GM18499 (cell line): ENCODE data around the gene PDZK1.
"Not testable (repeated sequence)": the region's sequence is repeated elsewhere in the genome, so short reads cannot be mapped to it uniquely, and the experiment has no call there.

Source experiments
- ATAC-seq: cut with Tn5 transposase; IDR thresholded peaks from one replicate; pipeline ENCODE4 v1.9.1; 2021; ENCODE audit warnings: moderate number of reproducible peaks; ENCODE audit not compliant: insufficient read depth, unreplicated experiment

Gene PDZK1

DNA sequence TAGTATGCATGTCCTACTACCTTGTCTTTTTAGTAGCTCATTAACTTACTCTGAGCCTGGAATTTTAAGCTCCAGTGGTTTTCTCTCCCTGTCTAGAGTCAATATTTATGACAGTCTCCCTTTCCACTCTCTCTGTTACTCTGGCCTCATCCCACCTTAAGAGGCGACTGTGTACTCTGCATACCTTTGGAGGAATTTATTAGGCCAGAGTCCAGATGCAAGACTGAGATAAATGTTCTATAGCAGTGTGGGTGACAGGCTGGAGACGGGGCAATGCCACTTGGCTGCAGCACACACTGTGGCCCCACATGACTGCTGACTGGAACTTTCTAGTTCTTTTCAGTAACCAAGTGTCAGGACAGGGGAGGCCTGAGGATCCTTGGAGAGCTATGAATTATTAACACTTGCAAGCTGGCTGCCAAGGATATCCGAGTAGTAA, 4.1 kb upstream of the PDZK1 start:
- no peak for ATAC-seq

DNA sequence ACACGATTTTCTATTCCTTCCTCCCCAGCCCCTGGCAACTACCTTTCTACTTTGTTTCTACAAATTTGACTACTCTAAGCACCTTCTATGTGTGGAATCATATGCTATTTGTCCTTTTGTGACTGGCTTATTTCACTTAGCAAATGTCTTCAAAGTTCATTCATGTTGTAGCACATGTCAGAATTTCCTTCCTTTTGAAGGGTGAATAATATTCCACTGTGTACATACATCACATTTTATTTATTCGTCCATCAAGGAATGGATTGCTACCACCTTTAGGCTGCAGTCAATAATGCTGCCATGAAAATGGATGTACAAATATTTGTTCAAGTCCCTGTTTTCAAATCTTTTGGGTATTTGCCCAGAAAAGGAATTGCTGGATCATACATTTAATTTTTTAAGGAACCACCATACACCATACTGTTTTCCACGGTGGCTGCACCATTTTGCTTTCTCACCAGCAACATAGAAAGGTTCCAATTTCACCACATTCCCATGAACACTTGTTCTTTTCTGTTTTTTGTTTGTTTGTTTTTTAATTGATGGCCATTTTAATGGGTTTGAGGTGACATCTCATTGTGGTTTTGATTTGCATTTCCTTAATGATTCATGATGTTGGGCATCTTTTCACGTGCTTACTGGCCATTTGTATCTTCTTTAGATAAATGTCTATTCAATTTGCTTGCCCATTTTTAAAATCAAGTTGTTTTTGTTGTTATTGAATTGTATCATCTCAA, 3.3 kb upstream of the PDZK1 start:
- ATAC-seq = no peak

DNA sequence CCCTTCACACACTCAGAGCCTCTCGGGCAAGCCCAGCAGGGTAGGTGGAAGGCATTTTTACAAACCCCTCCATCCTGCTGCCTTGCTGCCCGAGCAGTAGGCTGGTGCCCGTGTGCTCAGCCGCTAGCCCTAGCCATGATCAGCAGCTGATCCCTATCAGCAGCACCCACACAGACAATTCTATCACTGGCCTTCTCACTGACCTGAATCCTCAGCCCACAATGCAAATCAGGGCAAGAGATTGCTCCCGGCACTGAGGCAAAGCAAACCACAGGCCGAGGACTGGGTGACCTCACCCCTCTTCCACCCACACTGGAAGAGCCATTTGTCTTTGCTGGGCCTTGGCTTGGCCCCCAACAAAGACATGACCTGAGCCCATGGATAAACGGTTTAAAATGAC, 895 bp upstream of the PDZK1 start:
- ATAC-seq = no peak

DNA sequence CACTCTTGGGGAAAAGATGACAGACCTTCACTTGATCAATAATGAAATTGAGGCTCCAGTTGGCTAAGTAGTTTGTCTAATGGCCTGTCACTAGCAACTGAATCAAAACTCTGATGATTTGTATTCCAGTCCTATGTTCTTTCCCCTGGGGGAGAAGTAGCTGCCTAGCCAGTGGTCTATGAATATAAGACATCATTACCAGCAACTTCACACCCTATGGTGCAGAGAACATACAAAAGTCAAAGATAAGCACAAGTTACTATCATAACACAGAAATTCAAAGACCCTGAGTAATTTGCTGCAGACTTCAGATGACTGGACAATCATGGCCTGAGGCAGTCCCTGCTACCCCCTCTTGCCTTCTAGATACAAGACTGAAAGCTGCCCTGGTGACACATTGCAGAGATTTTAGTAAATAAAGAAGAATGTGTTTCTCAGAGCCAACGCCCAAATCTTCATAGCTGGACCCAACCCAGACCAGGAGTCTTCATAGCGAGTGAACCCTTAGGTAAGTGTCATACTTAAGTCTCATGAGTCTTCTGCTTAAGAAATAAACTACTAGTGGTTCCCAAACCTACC, 993 bp downstream of the PDZK1 start:
- ATAC-seq = no peak

DNA sequence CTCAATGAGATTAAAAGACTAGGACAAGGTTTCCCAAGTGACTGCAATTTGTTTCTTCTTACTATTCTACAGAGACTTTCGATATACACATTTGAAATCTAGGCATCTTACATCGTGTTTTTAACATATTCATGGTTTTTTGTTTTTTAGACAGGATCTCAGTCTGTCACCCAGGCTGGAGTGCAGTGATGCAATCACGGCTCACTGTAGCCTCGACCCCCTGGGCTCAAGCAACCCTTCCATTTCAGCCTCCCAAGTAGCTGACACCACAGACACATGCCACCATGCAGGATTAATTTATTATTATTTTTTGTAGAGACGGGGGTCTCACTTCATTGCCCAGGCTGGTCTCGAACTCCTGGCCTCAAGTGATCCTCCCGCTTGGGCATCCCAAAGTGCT, 1.5 kb downstream of the PDZK1 start:
- ATAC-seq = no peak

DNA sequence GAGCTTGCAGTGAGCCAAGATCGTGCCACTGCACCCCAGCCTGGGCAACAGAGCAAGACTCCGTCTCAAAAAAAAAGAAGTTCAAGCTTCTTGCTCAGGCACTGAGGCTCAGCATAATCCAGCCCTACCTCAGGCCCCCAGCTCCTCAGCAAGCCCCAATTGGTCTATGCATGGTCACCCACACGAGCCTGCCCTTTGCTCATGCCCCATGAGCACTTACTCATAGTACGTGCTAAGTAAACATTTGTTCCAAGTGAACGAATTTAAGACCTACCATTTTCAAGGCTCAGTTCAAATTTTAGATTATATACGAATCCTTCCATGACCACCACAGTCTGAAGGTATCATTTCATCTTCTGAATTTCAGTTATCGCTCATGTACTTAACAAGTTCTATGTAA, 4.3 kb downstream of the PDZK1 start:
- no peak for ATAC-seq

DNA sequence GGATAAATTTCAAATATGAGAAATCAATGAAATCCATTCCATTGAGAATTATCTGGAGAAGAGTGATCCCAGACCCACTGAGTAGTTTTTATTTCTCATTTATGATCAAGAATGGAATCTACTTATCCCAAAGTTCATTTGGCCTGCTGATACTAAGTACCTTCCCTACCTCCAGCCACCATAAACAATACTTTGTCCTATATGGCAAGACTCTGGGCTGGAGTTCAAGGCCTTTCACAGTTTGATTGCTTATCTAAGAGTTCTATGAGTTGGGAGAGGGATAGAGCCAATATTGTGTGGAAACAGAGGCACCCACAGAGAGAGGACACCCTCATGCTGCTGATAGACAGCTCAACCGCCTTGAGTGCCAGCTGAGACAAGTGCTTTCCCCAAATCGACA, 5.1 kb downstream of the PDZK1 start:
- ATAC-seq = no peak

DNA sequence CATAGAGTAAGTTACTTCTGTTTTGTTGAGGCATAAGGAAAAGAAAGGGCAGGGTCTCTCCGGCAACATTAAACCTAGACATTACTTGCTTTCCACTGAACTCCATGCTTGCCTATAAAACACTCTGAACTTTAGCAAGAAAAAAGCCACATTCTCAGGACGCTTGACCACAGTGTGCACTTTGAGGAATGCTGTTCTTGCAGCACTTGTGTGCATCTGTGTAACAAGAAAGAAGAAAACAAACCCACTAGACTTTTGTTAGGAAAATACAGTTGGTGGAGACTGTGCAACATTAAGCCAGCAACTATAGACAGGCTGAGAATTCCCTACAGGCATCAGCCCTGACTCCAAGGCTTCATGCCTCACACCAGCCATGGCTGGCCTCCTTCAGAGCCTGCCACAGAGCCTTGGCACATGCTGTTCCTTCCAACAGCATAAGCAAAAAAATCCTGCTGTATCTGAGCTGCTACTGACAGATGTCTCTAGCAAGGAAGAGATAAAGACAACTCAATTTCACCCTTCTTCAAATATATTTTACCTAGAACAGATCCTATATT, 5.8 kb downstream of the PDZK1 start:
- ATAC-seq = no peak

DNA sequence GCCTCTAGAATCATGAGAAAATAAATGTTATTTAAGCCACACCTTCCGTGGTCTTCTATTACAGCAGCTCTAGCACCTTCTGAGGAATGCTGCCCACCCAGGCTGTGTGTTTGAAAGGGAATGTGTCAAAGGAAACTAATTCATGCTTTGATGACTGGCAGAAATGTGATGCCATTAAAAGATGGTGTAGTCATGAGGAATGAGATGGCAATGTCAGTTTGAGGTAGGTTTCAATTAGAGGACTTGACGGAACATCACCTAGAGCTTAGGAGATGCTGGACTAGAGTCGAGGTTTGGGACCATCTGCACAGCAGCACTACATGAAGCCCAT, 10.6 kb downstream of the PDZK1 start:
- ATAC-seq = no peak

DNA sequence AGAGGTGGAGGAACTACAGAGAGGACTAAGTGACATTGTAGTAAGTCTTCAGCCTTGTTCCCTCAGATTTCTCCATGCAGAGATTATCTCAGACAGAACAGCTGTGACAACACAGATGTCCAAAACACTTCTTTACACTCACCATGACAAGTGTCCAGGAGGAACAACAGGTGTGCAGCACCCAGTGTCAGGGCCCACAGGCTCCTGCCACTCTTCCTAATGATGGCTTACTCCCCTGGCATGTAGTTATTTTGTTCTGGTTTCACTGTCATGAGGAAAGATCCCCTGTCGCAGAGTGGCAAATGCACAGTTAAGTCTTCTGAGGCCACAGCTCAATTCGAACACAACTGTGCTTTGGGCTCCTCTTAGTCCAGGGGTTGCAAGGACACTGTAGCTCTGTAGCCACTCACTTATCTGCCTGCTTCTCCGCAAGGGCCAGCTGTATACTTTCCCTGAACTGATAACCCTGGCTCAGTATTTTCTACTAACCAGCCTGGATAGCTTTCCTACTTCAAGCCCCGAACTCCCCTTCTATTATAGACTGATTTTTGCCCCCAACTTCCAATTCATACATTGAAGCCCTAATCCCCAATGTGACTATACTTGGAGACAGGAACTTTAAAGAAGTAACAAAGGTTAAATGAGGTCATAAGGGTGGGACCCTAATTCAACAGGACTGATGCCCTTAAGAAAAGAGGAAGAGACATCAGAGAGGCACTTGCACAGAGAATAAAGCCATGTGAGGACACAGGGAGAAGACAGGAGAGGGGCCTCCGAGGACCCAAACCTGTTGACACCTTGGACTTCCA, 11.1 kb downstream of the PDZK1 start:
- ATAC-seq = no peak

DNA sequence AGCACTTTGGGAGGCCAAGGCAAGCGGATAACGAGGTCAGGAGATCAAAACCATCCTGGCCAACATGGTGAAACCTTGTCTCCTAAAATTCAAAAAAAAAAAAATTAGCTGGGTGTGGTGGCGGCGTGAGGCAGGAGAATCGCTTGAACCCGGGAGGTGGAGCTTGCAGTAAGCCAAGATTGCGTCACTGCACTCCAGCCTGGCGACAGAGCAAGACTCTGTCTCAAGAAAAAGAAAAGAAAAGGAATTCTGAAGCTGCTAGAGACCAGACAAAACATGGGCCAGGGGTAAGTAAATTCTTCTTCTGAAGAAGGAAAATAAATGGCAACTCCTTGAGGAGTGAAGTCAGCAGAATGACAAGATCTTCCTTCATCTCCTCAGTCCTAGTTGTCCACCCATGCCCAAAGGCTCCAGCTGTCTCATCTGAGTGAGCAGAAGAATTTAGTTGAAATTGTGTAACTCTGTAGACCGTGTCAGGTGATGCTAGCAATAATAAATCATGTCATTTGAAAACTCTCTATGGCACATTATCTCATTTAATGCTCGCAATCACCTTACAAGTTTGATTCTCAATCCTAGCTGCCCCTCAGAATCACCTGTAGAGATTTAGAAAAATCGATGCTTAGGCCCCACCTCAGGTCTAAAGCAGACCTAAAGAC, 14.3 kb downstream of the PDZK1 start:
- no peak for ATAC-seq

DNA sequence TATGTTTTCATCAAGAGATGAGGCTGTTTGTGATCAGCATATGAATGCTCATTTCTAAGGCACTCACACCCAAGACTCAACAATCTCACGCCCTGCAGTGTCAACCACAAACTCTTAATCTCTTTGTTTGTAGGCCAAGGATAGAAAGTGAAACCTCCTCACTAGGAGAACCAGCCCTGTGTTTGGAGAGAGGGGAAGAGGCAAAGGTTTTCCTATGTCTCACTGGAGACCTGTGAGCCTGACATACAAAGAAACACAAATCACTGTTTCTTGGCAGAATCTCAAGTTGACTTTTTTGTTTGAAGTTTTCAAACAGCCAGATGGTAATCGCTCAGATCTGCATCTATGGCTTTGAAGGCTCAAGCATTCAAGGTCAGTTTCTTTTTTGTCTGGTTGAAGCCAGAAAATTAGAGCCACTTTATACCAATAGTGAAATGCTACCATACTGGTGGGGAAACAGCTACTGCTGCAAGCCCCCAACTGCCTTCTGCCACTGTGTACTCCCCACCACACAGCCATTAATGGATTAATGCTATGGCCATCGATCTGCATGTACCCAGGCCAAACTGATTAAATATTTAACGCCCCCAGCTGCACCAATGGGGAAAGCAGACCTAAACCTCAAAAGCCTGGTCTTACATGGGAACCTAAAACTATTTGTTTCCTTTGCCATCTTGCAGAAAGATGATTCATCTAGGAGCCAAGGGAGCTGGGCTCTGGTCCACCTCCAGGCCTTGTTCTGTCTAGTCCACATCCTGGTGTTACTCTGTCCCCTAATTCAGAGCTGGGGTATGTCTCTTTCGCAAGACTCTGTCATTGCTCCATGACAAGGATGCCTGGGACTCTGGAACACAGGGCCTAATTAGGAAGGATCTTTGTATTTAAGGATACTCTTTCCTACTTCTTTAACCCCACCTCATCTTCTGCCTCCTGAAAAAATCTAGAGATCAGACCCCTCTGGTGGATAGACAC, 16.3 kb downstream of the PDZK1 start:
- peak; percentile 65 for ATAC-seq

DNA sequence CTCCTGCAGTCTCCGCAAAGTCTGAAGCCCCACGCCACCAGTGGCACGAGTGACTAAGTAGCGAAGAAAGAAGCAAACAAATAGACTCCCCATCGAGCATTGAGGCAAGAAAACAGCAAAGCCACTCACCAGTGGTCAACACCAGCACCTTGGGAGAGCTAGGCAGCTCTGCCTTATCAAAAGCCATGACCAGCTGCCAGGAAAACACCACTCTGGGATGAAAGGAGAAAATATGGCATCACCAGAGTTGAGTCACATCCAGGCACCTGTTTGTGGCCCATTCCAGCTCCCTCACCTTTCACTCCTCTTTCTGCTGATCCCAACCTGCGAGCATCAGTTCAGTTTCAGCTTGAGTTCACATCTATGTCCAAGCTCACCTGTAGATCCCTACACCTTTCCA, 17.2 kb downstream of the PDZK1 start:
- no peak for ATAC-seq

DNA sequence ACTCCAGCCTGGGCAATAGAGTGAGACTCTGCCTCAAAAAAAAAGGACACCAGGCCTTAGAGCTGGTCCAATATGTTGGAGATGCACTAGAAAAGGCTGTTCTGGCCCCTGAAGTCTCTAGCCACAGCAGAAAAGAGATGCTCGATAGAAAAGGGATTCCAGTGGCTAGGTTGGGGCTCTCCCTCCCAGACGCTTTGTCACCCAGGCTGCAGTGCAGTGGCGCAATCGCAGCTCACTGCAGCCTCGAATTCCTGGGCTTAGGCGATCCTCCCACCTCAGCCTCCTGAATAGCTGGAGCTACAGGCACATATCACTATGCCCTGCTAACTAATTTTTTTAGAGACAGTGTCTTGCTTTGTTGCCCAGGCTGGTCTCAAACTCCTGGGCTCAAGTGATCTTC, 18.2 kb downstream of the PDZK1 start:
- ATAC-seq = no peak

DNA sequence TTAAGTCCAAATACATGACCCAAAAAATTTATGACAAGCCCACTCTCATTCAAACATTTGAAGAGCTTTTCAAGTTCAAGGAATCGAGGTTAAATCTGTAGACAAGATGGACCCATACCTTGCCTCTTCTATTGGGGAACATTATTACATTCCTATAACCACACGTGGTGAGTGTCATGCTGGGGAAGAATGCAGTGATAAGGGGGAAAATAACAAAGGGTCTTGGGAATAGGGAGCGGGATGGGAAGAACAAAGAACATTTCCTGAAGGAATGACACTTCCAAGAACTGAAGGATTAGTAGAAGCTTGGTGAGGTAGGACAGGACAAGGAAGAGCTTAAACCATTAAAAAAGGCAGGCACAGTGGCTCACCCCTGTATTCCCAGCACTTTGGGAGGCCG, 18.8 kb downstream of the PDZK1 start:
- no peak for ATAC-seq

DNA sequence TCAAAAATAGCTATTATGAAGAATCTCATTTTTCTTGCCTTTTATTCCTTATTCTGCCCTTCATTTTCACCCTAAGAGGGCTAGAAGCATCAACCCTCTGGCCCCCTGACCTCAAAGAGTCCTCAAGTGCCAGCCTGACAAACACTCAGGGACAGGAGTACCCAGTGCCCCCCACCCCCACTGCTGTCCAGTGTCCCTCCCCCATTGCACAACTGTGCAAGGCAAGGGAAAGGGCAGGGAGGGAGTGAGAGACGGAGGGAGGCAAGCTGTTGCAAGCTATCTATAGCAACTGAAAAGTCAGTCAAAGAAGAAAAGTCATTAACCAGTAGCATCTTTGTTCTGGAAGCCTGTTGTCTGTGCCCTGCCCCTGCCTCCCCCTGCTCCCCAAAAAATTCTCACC, 21.1 kb downstream of the PDZK1 start:
- not testable (repeated sequence) for ATAC-seq

DNA sequence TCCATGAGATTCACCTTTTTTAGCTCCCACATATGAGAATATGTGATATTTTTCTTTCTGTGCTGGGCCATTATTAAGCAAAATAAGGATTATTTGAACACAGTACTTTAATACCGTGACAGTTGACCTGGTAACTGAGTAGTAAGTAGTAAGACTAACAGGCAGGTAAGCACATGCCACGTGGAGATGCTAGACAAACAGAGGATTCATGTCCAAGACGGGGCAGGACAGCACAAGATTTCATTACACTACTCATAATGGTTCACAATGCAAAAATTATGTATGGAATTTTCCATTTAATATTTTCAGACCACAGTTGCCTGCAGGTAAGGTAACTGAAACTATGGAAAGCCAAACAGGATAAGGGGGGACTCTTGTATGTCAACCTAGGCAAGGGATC, 22.3 kb downstream of the PDZK1 start:
- not testable (repeated sequence) for ATAC-seq

DNA sequence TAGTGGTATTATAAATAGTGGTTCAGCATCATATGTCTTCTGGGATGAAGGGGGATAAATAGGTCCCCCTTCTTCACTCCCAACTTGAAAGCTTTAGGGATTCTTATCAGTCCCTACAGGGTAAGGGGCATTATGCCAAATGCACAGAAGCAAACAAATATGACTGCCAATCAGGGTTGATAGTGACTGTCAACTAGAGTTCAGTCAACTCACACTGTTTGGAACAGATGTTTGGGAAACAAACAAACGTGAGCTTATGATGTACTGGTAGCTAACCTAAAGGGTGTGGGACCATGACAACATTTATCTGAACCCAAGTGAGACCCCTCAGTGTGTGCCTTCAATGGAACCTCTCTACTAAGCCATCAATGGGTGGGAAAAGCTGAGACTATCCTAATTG, 34.0 kb downstream of the PDZK1 start:
- not testable (repeated sequence) for ATAC-seq

DNA sequence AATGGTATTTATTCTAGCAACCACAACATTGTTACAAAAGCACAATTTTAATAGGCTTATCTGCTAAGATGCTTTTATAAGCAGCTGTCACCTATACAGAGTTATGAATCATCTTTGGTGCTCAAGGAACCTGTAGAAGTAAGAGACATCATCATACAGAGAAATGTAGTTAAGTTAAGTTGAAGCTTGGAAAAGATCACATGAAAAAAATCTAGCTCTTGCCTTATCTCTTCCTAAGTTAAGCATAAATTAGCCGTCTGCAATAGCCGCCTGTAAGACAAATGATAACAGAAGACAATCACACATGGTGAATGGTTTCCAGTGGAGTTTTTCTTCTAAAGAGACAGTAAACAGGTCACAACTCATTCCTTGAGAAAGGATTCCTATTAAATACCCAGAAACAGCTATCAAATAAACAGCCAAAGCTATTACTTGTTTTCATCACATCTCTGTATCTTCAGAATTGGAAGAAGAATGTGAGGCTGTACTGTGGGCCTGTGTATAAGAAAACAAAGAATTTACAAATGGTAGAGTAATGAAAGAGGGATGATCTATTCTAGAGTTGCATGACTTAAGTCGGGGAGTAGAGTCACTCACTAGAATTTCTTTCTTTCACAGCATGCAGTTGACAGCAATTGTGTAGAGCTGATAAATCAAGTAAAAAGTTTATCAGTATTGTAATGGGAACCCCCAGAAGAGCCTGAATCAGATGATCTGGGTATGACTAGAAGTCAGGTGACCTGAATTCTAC, 36.0 kb downstream of the PDZK1 start:
- ATAC-seq = not testable (repeated sequence)
